ENCODE measurements around the gene TREX2. TPM values are rescaled to one million over a fixed set of nuclear protein-coding genes. Genes with fewer than 3 reads are reported as not detected.

TREX2 gene
- total RNA-seq, 2 donors from 2014 or later: 1.0 to 1.6 TPM

DNA sequence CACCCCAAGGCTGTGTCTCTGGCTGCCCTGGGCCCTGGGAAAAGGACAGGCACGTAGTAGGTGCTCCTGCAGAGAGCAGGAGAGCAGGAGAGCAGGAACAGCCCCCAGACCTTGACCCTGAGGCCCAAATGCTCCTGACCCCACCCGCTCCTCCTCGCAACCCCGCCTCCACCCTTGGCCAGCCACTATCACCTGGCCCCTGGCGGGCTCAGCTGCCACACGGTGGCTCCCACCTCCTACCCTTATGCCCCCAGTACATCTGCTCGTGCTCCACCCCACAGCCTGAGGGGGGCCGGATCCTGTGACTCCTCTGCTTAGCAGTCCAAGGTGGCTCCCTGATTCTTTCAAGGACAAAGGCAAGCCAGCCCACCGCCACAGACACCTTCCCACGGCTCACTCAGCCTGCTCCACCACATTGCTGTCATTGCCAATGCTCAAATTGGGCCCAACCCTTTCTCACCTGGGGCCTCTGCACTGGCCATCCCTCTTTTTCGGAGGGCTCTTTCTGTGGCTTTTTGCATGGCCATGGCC lies 30.0 kb upstream of the TREX2 start:
- DNase-seq (no peak), ATAC-seq (no peak)
- TF ChIP-seq POLR2A (IDR thresholded peaks at IDR 0.05): no peak
- H3K27me3 ChIP-seq: no peaks in the 10 kb centered on the region
- WGBS, 2 donors: 83 to 98% methylated on average over 7 to 9 of the region's 11 CpGs
- H3K9me3 ChIP-seq: no peaks in the 10 kb centered on the region
- H3K36me3 ChIP-seq (replicated peaks in 1 of 2; ENCODE audit: insufficient read depth in 1 of 2, low read depth in 2 of 2): no peaks in the 10 kb centered on the region
- no peak overlapping the region for H3K4me3 ChIP-seq
- H3K27ac ChIP-seq: no peak overlapping the region
- intact Hi-C loops (cut with DNase I): no loop called here
- H3K4me1 ChIP-seq: peaks cover 4% of the 10 kb centered on the region

DNA sequence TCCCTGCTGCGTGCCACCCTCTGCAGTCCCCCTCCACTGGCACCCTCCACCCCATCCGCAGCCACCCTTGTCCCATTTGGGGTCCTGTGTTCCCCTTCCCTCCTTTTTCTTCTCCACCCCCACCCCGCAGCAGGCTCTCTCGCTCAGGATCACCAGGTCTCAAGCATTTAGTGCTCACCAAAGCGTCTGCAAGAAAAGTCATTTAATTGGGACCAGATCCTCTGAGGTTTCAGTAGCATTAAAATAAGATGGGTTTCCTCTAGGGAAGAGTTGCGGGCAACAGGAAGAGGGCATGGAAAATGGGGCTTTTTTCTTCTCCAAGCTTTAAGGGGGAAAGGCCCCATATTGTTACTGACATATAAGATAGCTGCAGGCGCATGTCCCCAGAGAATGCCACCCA lies 29.4 kb upstream of the TREX2 start:
- H3K9me3 ChIP-seq: no peaks in the 10 kb centered on the region
- no peak overlapping the region for H3K4me3 ChIP-seq
- no peak for TF ChIP-seq POLR2A (IDR thresholded peaks at IDR 0.05)
- TF ChIP-seq, protein P1, sequence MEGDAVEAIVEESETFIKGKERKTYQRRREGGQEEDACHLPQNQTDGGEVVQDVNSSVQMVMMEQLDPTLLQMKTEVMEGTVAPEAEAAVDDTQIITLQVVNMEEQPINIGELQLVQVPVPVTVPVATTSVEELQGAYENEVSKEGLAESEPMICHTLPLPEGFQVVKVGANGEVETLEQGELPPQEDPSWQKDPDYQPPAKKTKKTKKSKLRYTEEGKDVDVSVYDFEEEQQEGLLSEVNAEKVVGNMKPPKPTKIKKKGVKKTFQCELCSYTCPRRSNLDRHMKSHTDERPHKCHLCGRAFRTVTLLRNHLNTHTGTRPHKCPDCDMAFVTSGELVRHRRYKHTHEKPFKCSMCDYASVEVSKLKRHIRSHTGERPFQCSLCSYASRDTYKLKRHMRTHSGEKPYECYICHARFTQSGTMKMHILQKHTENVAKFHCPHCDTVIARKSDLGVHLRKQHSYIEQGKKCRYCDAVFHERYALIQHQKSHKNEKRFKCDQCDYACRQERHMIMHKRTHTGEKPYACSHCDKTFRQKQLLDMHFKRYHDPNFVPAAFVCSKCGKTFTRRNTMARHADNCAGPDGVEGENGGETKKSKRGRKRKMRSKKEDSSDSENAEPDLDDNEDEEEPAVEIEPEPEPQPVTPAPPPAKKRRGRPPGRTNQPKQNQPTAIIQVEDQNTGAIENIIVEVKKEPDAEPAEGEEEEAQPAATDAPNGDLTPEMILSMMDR (IDR thresholded peaks at IDR 0.05): no peak
- no peak for DNase-seq
- ATAC-seq: no peak
- intact Hi-C loops (cut with DNase I): no loop called here
- no peaks in the 10 kb centered on the region for H3K36me3 ChIP-seq (replicated peaks in 1 of 2; ENCODE audit: insufficient read depth in 1 of 2, low read depth in 2 of 2)
- H3K4me1 ChIP-seq: peaks cover 4% of the 10 kb centered on the region
- no peaks in the 10 kb centered on the region for H3K27me3 ChIP-seq
- WGBS, 2 donors: 86 to 90% methylated on average over 6 to 7 of the region's 7 CpGs
- no peak overlapping the region for H3K27ac ChIP-seq

DNA sequence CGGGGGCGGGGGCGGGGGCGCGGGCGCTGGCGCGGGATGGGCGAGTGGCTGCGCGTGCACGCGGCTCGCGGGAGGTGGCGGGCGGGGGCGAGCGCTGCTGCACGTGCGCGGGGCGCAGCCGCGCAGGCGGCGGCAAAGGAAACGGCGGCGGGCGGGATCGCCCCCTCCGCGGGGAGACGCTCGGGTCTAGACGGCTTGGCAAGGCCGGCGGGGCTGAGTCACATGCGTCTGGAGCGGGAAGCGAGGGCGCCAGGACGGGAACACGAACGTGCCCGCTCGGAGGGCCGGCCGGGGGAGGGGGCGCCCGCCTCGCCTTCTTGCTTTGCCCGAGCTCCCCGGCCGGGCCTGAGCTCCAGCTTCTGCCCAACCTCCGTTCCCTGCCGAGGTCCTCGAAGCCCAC lies 28.9 kb upstream of the TREX2 start:
- DNase-seq (peak; percentile 54 to 69 (median 61)), ATAC-seq (no peak)
- Histone ChIP-seq H3K27me3 (no peaks in the 10 kb centered on the region), H3K27ac (no peak overlapping the region), H3K4me1 (peaks cover 6% of the 10 kb centered on the region), H3K4me3 (no peak overlapping the region), H3K9me3 (no peaks in the 10 kb centered on the region), H3K36me3 (replicated peaks in 1 of 2; ENCODE audit: insufficient read depth in 1 of 2, low read depth in 2 of 2) (no peaks in the 10 kb centered on the region)
- intact Hi-C loops (cut with DNase I): no loop called here
- TF ChIP-seq POLR2A (IDR thresholded peaks at IDR 0.05): no peak
- TF ChIP-seq, protein P1 (IDR thresholded peaks at IDR 0.05): no peak
- 4% methylated on average over 5 of the region's 59 CpGs; no CpG with 5 or more reads in 1 of the 2 donors for WGBS, 2 donors

DNA sequence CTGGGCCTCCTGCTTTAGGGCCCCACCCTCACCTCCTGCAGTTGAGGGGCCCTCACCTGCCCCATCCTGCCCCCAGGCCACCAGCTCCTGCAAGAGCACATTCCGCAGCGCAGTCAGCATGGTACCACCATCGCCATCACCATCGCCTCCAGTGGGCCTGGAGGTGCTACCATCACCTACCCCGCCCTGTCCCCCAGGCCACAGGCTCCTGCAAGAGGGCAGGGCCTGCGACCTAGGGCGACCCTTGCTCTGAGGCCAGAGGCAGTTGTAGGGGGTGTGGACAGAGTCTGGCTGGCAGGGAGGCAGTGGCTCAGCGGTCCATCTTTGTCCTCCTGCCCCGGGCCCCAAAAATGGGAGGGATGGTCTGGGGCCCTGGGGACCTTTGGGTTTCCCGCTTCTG lies 28.4 kb upstream of the TREX2 start:
- Histone ChIP-seq H3K27ac (no peak overlapping the region), H3K4me3 (no peak overlapping the region), H3K9me3 (no peaks in the 10 kb centered on the region), H3K36me3 (replicated peaks in 1 of 2; ENCODE audit: insufficient read depth in 1 of 2, low read depth in 2 of 2) (no peaks in the 10 kb centered on the region), H3K4me1 (peaks cover 11% of the 10 kb centered on the region), H3K27me3 (no peaks in the 10 kb centered on the region)
- intact Hi-C loops (cut with DNase I): no loop called here
- no peak for DNase-seq
- no peak for ATAC-seq
- WGBS, 2 donors: 96 to 97% methylated on average over 5 to 6 of the region's 10 CpGs
- TF ChIP-seq, protein P1 (IDR thresholded peaks at IDR 0.05): no peak
- TF ChIP-seq POLR2A (IDR thresholded peaks at IDR 0.05): no peak

DNA sequence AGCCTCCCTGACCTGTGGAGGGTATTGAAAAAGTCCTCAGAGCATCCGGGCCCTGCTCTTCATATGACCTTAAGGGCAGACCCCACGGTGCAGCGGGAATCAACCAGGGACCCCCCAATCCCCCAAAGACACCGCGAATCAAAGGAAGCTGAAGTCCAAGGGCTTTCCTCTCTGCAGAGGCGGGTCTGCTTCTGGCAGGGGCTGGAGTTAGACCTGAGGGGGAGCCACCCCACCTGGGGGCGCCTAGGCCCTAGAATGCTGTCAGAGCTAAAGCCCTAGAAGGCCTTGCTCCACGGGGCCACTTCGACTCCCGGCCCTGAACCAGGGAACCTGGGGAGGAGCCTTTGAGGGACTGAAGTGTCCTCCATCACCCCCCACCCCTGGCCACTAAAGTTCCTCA lies 27.3 kb upstream of the TREX2 start:
- Histone ChIP-seq H3K4me3 (no peak overlapping the region), H3K27me3 (no peaks in the 10 kb centered on the region), H3K9me3 (no peaks in the 10 kb centered on the region), H3K4me1 (peaks cover 16% of the 10 kb centered on the region), H3K27ac (no peak overlapping the region), H3K36me3 (replicated peaks in 1 of 2; ENCODE audit: insufficient read depth in 1 of 2, low read depth in 2 of 2) (no peaks in the 10 kb centered on the region)
- ATAC-seq: no peak
- WGBS, 2 donors: 100% methylated on average over 3 of the region's 10 CpGs; no CpG with 5 or more reads in 1 of the 2 donors
- intact Hi-C loops (cut with DNase I): no loop called here
- DNase-seq: no peak
- TF ChIP-seq, protein P1 (IDR thresholded peaks at IDR 0.05): no peak
- no peak for TF ChIP-seq POLR2A (IDR thresholded peaks at IDR 0.05)
